GM18858 (cell line): Measurements from ENCODE around the gene PNPLA7.
"Not testable (repeated sequence)": the region's sequence is repeated elsewhere in the genome, so short reads cannot be mapped to it uniquely, and the experiment has no call there.

ENCODE experiments used
- ATAC-seq: cut with Tn5 transposase; IDR thresholded peaks from one replicate; pipeline ENCODE4 v1.9.1; 2021; ENCODE audit not compliant: unreplicated experiment

PNPLA7 gene

DNA sequence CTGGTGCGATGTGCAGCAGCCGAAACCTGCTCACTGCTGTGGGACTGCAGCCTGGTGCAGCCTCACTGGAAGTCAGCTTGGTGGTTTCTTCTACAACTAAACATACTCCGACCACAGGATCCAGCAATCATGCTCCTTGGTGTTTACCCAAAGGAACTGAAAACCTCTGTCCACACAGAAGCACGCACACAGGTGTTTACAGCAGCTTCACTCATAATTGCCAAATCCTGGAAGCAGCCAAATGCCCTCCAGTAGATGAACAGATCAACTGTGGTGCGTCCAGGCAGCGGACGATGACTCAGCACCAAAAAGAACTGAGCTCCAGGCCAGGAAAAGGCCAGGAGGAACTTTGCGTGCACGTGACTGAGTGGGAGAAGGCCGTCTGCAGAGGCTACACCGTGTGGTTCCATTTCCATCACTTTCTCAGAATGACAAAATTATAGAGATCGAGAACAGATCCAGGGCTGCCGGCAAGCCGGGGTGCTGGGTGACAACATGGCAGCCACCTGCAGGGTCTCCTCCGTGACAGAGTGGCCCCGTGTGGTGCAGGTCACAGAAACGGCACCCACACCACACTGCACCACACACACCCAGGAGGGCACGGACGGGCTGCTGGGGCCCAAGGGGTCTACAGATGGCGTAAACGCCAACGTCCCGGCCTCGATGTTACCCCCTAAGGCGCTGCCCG lies 68.0 kb downstream of the PNPLA7 start:
- no peak for ATAC-seq

DNA sequence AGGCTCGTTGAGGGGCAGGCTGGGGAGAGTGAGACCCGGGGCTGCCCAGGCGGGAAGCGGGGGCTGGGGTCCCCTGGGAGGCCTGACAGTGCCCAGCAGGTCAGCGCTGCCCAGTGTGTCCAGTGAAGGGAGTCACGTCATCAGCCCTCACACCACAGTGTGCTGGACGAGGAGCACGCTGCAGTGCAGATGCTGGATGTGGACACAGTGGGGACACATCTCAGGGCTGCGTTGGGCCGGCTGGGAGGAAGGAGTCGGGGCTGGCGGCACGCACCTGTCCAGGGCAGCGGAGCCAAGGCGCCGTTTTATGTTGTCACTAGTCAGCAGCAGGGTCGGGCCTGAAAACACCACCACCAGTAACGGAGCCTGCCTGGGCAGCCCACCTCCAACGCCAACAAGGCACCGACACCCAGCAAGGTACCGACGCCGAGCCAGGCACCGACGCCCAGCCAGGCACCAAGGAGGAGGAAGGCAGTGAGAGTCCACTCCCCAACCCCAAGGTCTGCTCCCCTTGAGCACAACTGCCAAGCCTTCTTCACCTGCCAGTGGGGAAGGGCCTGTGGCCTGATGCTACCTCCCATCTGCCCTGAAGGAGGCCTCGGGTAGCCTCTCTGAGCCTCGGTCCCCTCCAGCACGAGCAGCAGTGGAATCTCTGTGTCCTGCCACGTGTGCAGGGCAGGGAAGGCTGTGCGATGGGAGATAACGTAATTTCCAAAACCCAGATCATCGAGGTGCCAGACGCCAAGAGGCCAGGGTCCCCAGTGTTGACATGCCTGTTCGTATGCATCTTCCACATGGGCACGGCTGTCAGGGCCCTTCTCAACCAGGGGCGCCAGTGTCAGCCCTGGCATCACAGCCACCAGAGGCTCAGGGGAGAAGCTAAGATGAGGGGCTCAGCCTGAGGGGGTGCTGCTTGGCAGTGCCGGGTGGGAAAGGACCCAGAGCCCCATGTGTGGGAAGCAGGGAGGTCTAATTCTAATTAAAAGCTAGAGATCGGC lies 69.2 kb downstream of the PNPLA7 start:
- no peak for ATAC-seq

DNA sequence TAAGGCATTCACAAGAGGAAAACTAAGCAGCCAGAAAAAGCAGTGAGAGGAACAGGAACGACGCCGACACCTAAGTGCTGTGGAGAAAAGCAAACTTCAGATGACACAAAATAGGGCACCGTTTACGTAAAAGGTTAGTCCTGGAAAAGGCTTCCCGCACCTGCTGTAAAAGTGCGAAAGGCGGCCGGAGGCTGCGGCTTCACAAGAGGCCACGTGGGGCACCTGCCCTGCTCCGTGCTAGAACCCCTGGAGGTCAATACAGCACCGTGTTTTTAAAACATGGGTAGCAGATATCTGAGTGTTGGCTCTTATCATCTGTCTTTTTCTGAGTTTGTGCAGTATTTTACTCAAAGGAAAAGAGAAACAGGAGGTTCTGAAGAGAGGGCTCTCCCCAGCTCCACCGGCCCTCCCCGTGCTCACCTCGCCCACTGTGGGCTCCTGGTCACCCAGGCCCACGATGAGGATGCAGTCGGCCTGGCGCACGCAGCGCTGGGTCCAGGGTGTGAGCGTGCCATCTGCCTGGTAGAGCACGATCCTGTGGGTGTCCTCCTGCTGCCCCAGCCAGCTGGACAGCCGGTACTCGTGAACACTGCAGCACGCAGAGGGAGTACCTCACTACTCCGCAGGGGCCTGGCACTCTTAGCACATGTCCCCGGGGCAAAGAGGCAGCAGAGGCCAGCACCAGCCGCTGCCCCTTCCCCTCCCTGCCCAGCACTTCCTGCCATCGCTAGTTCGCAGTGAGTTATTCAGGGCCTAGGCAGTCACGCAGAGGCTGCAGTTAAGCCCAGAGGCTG lies 70.1 kb downstream of the PNPLA7 start:
- ATAC-seq = no peak

DNA sequence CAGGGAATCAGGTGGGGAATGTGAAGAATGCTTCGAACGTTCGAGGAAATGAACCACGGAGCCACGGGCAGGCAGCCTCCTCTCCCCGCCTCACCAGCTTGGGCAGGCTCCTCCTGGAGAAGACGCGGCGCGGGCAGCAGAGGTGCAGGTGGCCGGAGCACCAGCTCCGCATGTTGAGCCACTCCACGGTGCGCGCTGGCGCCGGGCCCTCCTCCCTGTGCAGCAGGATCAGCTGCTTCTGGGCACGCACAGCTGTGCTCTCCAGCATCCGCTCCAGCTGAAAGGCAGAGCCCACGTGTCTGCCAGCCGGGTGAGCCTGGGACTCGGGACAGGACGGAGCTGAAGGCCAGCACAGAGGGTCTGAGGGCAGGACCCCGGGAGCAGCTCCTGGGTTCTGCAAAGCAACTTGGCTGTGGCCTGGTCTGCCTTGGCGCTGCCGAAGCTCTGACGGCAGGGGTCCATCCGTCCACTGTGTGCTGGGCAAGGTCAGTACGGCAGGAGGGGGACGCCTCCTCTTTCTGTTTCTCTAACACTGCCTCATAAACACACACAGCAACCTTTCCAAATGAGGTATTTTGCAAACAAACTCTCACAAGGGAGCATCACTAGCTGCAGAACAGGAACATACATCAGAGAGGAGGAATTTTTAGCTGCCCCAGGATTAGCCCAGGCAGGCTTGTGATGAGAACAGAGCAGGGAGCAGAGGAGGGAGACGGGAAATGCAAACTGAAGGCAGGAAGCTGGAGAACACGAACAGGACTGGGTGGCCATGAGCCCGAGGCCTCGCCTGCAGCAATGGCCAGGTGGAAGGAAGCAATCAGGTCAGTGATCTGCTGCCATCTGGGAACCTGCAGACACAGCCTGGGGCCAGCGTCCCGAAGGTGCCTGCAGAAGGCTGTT lies 71.0 kb downstream of the PNPLA7 start:
- ATAC-seq = no peak

DNA sequence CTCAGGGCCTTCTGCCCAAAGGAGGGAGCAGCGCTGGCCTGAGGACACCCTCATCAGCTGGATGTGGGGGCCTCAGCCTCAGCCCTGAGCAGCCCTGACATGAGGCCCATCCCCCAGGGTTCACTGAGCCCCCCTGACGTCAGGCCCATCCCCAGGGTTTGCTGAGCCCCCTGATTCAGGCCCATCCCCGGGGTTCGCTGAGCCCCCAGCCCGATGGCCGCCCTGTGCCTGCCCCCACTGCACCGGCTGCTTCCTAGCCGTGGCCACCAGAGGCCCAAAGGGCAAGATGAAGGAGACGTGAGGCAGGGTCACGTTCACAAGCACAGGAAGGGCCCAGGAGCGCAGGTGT lies 71.6 kb downstream of the PNPLA7 start:
- ATAC-seq = no peak

DNA sequence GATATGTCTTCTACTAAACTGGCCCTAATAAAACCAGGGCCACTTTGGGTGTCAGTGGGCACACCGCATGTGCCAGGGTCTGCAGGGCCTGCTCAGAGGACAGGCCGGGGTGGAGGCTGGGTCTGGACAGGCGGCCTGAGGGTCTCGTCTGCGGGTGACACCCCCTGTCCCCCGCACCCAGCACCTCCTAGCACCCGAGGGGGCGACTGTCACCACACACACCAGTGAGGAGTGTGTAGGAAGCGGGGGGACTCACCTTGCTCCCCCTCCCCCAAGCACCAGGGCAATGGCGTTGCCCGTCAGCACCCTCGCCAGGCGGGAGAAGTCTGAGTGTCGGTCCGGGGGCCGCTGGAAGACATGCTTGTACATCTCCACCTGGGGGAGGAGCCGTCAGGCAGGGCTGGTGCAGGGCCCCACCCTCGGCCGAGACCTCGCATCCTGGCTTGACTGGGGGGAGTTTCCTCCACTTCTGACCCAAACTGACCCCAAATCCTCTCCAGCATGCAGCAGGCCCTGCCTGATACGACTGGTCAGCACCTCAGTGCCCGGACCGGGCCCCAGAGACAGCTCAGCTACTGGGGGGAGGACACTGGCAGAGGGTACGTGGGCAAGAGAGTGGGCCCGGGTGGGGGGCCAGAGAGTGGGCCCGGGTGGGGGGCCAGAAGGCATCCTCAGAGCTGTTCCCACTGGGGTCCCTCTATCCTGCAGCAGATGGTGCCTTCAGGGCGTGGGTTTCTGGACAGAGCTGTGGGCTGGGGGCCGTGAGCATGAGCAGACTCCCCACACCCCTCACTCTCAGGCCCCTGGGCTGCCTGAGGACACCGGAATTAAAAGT lies 72.2 kb downstream of the PNPLA7 start:
- ATAC-seq = no peak

- no peak for ATAC-seq
These were observed 73.3 kb downstream of the PNPLA7 start for GRCh38 chr9:137476856-137477255.

DNA sequence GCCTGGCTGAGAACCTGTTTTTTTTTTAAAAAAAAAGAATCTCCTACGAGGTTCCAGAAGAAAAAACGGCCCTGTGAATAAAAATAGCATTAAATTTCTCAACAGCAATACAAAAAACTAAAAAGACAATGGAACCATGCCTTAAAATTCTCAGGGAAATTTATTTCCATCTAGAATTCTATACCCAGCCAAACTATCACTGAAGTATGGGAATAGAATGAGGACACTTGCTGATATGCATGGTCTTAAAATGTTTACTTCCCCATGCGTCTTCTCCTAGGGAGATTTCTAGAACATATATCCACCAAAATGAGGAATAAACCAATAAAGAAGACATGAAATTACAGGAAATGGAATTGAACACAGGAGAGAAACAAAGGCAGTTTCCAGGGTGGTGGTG lies 74.5 kb downstream of the PNPLA7 start:
- ATAC-seq = no peak

DNA sequence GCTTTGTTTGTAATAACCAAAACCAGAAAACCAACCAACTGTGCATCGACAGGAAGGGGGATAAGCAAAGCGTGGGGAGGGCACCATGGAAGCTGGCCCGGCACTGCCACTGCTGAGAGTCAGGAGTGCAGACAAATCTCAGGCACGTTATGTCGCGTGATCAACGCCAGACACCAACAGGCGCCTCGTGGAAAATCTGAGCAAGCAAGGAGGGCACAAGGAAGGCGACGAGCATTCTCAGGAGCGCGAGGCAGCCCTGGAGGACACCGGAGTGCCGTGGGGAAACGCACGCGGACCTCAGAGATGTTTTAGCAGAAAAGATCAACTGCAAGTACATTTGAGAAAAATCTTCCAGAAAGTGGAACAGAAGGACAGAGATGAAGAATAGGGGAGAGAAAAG lies 75.9 kb downstream of the PNPLA7 start:
- no peak for ATAC-seq

- ATAC-seq = no peak
These were observed 79.4 kb downstream of the PNPLA7 start for GRCh38 chr9:137470785-137471184.

DNA sequence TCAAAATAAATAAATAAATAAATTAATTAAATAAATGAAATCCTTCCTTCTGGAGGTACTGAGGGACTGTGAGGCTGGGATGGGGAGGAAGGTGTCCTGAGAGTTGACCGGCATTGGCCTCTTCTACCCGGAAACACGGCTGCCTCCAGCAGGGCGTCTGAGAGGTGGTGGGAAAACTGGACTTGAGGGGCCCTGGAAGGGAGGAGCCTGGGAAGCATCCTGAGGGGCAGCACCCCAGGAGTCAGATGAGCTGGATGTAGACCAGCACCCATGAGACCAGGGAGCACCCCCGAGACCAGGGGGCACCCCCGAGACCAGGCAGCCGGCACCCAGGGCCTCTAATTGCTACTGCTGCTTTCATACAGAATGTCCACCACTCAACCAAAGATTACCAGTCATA lies 82.3 kb downstream of the PNPLA7 start:
- no peak for ATAC-seq

GRCh38 chr9:137467161-137467581 lies 83.0 kb downstream of the PNPLA7 start:
- ATAC-seq = no peak

GRCh38 chr9:137466389-137467085 lies 83.7 kb downstream of the PNPLA7 start:
- ATAC-seq = not testable (repeated sequence)

DNA sequence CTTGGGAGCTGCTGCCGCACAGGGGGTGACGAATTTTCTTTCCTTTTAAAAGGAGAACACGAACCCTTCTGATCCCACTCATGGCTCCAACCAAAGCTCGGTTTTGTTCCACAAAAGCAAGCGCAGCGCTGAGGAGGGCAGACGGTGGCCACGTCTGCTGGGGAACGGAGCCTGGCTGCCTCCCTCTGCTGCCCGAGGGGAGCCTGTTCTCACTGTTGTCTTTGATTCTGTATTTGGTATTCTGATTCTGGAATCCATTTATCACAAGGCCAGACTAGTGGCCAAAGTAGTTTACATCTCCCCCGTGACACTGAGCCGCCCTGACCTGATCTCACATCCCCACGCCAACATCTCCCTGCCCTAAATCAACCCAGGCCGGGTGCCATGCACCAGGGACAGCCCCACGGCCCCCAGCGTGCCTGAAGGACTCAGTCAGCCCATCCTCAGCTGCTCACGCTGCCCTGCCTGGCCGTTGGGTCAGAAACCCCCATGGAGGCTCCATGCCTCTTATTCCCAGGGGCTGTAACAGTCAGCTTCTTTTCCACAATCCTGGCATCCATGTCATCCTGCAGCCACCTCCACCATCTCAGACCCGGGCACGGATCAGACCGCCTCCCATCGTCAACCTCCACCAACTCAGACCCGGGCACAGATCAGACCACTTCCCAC lies 84.3 kb downstream of the PNPLA7 start:
- no peak for ATAC-seq

DNA sequence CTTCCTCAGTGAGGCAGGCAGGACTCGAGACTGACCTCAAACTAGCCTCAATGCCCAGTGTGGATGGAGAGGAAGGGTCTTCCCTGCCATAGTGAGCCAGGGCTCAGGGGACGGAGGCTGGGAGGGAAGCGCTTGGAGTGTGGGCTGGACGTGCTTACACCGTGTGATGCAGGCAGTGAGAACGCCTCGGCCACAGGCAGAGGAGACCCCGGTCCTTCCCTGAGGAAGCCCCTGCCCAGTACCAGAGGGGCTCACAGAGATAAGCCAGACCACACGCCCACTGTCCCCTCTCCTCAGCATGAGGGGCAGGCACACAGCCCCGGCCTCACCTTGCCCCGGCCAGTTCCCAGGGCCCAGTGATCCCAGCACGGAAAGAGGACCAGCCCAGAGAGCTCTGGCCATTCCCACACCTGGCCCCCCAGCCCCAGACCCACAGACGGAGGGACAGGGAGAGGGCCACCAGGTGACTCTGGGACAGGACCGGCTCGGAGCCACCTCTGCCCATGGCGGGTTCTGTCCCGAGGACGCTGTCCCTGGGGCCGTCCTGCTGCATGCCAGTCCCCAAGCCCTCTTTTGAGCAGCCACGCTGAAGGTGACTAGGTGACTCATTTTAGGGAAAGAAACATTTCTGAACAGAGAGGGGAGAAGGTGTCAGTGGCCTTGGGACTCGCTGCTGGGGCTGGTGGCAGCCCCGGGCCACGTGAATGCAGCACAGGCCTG lies 85.0 kb downstream of the PNPLA7 start:
- ATAC-seq = no peak

DNA sequence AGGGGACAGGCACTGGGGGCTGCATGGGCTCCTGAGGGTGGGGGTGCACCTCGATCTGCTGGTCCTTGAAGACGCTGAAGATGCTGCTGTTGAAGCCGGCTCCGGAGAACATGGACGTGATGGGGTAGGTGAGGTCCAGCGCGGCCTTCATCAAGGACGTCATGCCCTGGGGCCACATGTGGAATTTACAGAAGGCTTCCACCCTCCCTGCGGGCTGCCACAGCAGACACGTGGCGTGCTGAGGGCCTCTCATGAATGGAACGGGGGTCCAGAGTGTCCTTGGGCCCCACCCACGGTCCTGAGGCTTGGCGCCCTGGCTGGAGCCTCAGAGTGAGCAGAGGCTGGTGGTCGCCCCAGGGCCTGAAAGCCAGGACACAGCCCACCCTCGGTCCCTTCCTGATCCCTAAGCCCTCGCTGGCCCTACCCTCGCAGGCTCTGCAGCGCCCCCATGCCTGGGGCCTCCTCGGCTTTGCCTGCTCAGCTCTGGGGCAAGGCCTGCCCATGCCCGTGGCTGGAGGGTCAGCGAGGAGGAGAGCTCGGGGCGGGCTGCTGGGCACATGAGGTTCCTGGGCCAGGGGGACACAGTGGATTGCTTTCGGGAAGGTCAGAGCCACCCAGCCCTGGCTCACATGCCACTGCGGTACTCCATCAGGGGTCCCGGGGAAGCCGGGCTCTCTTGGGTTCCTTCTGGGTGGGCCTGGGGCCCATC lies 85.8 kb downstream of the PNPLA7 start:
- no peak for ATAC-seq

DNA sequence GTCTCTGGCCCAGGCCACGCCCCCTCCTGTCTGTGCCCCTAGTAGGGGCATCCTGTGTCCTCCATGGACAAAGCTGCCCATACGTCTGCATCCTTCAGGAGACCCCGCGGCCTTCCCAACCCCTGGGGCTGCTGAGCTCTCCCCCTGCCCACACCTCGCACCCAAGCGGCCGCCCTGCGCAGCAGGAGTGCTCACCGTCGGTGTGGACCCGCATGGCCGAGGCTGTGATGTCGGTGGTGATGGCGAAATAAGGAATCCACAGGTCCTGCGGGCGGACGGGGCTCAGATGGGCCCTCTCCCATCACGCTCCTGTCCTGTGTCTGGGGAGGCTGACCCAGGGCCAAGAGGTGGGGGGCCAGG lies 86.3 kb downstream of the PNPLA7 start:
- no peak for ATAC-seq
